GM18867 (cell line): ENCODE results near the gene YPEL3.

Experiments used
- ATAC-seq: cut with Tn5 transposase; IDR thresholded peaks from one replicate; pipeline ENCODE4 v1.9.1; 2021; ENCODE audit warnings: mild to moderate bottlenecking, moderate library complexity; ENCODE audit not compliant: unreplicated experiment

Gene YPEL3

DNA sequence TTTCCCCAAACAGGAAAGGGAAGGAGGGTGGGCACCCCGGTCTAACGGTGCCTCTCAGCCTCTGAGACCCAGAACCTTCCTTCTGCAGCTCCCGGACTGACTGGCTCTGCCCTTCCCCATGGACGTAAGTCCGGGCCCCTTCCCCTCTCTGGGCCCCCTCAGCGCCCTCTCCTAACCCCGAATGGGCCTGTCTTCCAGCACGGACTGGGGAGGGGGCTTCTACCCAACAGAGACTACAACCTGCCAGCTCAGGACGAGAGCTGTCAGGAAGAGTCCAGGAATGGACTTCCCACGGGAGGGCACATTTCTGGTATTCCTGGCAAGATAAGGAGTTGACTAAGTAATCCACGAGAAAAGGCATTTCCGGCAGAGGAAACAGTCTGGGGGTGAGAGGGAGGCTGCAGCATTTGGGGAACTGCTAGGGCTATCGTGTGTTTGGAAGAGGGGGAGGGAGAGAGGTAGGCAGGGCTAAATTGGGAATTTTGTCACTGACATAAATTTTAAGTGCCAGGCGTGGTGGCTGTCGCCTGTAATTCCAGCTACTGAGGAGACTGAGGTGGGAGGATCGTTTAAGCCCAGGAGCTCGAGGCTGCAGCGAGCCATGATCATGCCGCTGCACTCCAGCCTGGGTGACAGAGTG, 42.5 kb downstream of the YPEL3 start:
- ATAC-seq, result no peak

GRCh38 chr16:30052671-30053372, 43.2 kb downstream of the YPEL3 start:
- peak; percentile 76 for ATAC-seq

GRCh38 chr16:30051518-30051917, 44.5 kb downstream of the YPEL3 start:
- ATAC-seq, result no peak

GRCh38 chr16:30049871-30050270, 46.1 kb downstream of the YPEL3 start:
- ATAC-seq, result no peak

GRCh38 chr16:30046588-30046987, 49.4 kb downstream of the YPEL3 start:
- ATAC-seq, result no peak

- ATAC-seq, result no peak
Observed at GRCh38 chr16:30046178-30046577, 49.8 kb downstream of the YPEL3 start.
